ENCODE results near the gene RRAS2. TPM values are rescaled to one million over a fixed set of nuclear protein-coding genes. Genes with fewer than 3 reads are reported as not detected.

Gene RRAS2
- total RNA-seq, 1 experiment from 2014 or later, result 164 TPM

- H3K36me3 Mint-ChIP-seq, result peaks cover 76% of the 10 kb centered on the region
- POLR2A ChIA-PET, result interaction anchor here (0.5 kb wide), 1 partner anchor 121 kb away, joined by 9 read pairs; no protein-coding TSS in a partner anchor
- no peak for TF ChIP-seq ZNF532 (CRISPR knock-in tag; IDR thresholded peaks at IDR 0.05; ENCODE audit: borderline replicate concordance)
- TF ChIP-seq ZNF425 (CRISPR knock-in tag; conservative IDR thresholded peaks at IDR 0.05), result no peak
- TF ChIP-seq ZBTB21 (CRISPR knock-in tag; IDR thresholded peaks at IDR 0.05; ENCODE audit: borderline replicate concordance), result no peak
- TF ChIP-seq SP1 (CRISPR knock-in tag; conservative IDR thresholded peaks at IDR 0.05), result no peak
- no peak for TF ChIP-seq ARID4B (CRISPR knock-in tag; IDR thresholded peaks at IDR 0.05; ENCODE audit: borderline replicate concordance)
- no peak for TF ChIP-seq TP53 (CRISPR knock-in tag; IDR thresholded peaks at IDR 0.05)
- no peak for TF ChIP-seq CDX4 (CRISPR knock-in tag; IDR thresholded peaks at IDR 0.05; ENCODE audit: borderline replicate concordance)
- no peak for TF ChIP-seq NFATC4 (CRISPR knock-in tag; IDR thresholded peaks at IDR 0.05)
- no peak for TF ChIP-seq PRRX2 (CRISPR knock-in tag; IDR thresholded peaks at IDR 0.05)
- TF ChIP-seq CREM (CRISPR knock-in tag; IDR thresholded peaks at IDR 0.05), result no peak
- no peak for TF ChIP-seq ZNF121 (CRISPR knock-in tag; IDR thresholded peaks at IDR 0.05)
- no peak for TF ChIP-seq PREB (CRISPR knock-in tag; IDR thresholded peaks at IDR 0.05; ENCODE audit: borderline replicate concordance)
- no peak for TF ChIP-seq IRF2 (CRISPR knock-in tag; IDR thresholded peaks at IDR 0.05; ENCODE audit: borderline replicate concordance, low read depth)
- no peak for TF ChIP-seq JAZF1 (CRISPR knock-in tag; IDR thresholded peaks at IDR 0.05)
- H3K27ac Mint-ChIP-seq, result peak overlapping the region; percentile 47; the same call in 1 of the 2 replicates
- DNase-seq (ENCODE audit: low spot score) (no peak), ATAC-seq (0 out of 2 replicates have a peak, but pooled peaks have one; percentile 8)
- peaks cover 4% of the 10 kb centered on the region for H3K4me1 Mint-ChIP-seq
- H3K27me3 Mint-ChIP-seq (ENCODE audit: low read depth), result 0 out of 2 replicates have a peak, but pooled peaks cover 4% of the 10 kb centered on the region
- no peak overlapping the region for H3K4me3 Mint-ChIP-seq
- CTCF ChIA-PET, result interaction anchor here (1.3 kb wide), 1 partner anchor 151 kb away, joined by 4 read pairs; no protein-coding TSS in a partner anchor
- H3K9me3 Mint-ChIP-seq, result peaks cover 42% of the 10 kb centered on the region
Measured at GRCh38 chr11:14267861-14268635, 90.9 kb downstream of the RRAS2 start.

All from WTC11 (cell line).